GM10266 (cell line): ENCODE measurements around the gene KEL.

ENCODE experiments used
- DNase-seq: peaks from one replicate; pipeline ENCODE4 v3.0.0; 2012; ENCODE audit errors: extremely low spot score
- CTCF ChIP-seq: IDR thresholded peaks from 2 replicates; pipeline ENCODE4 v1.5.1; 2012; ENCODE audit warnings: mild to moderate bottlenecking, low read depth; ENCODE audit not compliant: control insufficient read depth, insufficient read depth; ENCODE audit errors: missing control alignments

The KEL gene

GRCh38 chr7:142935941-142936565 is 26.1 kb downstream of the KEL start:
- TF ChIP-seq CTCF, result no peak
- DNase-seq, result no peak

GRCh38 chr7:142934056-142934455 is 28.1 kb downstream of the KEL start:
- TF ChIP-seq CTCF, result no peak
- DNase-seq, result no peak

- DNase-seq, result no peak
- no peak for TF ChIP-seq CTCF
These were observed 28.5 kb downstream of the KEL start, which contains the start of gene TRPV5 for GRCh38 chr7:142933624-142934023. TSS of gene TRPV5 (minus strand) at chr7:142933746. CDS start at chr7:142933459, 287 bp downstream.

GRCh38 chr7:142933092-142933475 is 29.1 kb downstream of the KEL start:
- DNase-seq, result no peak
- TF ChIP-seq CTCF, result no peak

- no peak for TF ChIP-seq CTCF
- no peak for DNase-seq
These were observed 29.6 kb downstream of the KEL start for GRCh38 chr7:142932386-142933091.

GRCh38 chr7:142930126-142930730 is 31.9 kb downstream of the KEL start:
- no peak for DNase-seq
- TF ChIP-seq CTCF, result no peak

- no peak for DNase-seq
- no peak for TF ChIP-seq CTCF
These were observed 34.2 kb downstream of the KEL start for GRCh38 chr7:142927949-142928348.
